Effector CD4-positive, alpha-beta T cell (primary cell): ENCODE measurements around the gene PTPRC.

Experiments used
- DNase-seq: peaks from one replicate; pipeline ENCODE4 v3.0.0-alpha.2; 2020

PTPRC gene

DNA sequence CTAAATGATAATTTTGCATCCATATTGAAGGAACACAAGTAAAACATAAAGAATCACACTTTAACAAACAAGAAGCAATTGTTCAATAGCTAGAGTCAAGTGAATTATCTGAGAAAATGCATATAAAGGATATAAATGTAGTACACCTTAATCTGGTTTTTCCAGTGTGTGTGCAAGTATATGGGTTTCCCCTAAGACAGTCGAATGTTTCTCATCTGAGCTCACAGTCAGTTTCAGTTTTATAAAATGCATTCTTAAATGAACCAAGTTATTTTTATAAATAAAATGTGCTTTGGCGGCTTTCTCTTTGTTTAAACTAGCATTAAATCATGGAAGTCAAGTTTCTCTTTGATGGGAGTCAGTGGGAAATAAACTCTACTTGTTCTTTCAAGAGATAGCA lies 125.9 kb downstream of the PTPRC start:
- no peak for DNase-seq

DNA sequence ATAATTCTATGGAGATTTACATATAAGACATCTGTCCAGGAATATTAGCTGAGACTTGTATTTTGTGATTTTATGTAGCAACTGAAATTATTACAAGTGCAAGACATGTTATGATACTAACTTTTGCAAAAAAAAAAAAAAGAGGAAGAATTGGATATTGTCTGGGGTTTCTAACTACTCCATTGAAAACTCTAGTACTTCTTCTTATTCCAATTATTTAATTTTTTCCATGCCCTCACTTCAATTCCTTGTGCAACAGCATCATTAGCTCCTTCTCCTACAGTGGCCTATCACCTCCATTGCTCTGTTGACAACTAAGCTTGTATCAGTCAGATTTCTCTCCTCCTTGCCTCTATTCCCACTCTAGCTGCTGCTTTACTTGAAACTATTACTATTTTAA lies 126.6 kb downstream of the PTPRC start:
- DNase-seq: no peak

DNA sequence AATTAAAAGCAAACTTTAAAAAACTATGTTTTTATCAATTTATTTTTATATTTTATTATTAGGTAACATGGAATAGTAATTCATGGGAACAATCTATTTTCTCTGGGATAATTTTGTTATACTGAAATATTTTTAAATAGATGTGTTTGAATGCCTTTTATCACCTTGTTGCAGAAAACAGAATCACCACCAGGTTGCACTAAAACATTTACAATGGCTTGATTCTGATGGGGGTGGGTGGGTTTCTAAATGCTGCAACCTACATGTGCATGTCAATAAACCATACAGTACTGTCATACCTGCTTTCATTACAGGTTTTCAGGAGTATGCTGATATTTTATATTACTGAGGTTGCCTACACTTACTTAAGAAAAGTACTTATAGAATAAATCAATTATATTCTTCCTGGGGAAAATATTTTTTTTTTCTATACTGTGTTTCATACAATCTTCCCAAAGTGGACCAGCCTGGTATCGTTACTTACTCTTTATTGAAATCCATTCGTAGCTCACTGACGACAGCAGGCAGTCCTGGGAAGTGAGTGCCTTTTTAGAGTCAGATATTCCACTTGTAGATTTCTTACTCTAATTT lies 132.8 kb downstream of the PTPRC start:
- no peak for DNase-seq

DNA sequence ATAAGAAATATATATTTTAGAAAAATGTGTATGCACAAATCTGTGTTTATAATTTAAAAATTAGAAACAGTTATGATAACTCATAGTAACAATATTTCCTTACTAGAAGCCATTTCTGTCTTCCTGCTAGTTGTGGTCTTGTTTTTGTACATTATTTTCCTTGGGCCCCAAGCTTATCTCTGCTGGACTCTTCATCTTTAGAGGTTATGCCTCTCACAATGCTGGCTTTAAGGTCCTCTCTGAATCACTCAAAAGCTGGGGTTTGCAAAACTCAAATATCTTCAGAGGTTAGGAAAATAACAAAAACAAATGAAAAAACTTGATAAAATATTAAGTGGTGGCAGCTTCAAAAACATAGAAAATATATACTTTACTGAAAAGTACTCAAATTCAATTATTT lies 133.8 kb downstream of the PTPRC start:
- no peak for DNase-seq

DNA sequence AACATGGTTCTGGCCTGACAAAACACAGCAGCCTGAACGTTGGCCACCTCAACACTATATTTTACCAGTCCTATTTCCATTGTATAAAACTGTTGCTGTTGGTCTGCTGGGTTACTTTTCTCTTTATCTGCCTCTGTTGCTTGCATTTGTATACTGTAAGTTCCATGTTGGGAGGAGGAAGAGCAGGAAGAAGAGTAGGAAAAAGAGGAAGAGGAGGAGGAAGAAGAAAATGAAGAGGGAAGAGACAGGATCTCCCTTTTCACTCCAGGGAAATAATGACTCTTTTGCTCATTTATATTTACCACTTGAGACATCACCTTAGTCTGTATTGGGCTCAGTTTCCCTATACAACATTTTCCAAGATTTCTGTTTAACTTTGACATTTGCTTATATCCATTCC lies 134.2 kb downstream of the PTPRC start:
- DNase-seq: no peak

DNA sequence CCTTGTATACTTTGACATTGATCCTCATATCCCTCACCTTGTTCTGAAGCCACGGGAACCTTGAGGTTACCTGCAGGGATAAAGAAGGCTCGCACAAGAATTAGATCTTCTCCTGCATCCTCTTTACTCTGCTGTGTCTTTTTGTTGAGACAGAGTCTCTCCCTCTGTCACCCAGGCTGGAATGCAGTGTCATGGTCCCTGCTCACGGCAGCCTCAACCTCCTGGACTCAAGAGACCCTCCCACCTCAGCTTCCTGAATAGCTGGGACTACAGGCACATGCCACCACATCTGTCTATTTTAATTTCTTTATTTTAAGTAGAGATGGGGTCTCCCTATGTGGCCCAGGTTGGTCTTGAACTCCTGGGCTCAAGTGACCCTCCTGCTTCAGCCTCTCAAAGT lies 134.7 kb downstream of the PTPRC start:
- DNase-seq: no peak

DNA sequence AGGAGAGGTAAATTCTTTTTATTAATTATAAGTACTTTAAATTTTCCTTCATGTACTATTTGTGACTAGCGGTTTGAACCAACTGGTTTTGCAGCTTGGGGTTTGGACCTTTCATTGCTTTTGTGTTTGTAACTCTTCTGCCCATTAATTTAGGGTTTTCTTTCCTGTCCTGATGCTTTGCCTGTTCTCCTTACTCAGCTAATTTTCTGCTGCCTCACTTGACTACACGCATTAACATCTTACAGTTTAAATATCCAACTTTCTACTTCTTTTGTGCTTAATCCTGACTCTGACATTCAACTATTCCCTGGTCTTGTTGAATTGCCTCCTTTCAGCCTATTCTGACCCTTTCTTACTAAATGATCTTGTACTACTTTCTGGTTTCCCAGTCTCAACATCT lies 135.6 kb downstream of the PTPRC start:
- no peak for DNase-seq

DNA sequence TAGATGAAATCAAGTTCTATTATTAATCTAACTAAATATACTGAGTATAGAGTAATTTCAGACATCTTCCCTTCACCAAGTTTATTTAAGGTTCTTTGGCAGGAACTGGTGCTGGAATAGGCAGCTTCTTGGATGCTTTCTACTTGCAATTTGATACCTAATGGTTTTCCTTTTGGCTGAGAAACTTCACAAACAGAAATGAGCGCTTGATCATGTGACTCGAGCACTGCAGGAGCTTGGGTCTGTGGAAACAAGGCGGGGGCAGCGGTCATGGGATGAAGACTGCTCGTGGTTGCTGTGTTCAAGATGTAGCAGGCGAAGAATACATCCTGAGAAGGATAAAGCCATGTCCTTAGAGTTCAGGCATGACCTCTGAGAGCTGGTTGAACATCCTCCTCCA lies 136.8 kb downstream of the PTPRC start:
- DNase-seq: no peak

DNA sequence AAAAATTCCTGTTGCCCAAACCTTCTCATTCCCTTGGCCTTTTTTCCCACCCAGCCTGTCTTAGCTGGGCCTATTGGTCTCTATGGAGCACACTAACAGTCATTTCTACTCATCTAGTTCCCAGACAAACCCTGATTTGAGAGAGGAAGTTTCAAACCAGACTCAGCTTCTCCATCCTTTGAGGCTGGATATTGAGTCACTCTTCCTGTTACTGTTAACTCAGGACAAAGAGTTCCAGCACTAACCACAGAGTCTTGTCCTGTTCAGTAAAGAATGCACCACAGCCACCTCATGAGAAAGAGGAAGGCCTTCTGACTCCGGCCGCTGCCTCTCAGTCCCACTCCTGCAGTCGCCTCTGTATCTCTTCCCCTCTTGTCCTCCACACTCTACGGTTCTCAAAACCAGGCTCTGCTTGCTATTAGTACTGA lies 137.8 kb downstream of the PTPRC start:
- DNase-seq: no peak

DNA sequence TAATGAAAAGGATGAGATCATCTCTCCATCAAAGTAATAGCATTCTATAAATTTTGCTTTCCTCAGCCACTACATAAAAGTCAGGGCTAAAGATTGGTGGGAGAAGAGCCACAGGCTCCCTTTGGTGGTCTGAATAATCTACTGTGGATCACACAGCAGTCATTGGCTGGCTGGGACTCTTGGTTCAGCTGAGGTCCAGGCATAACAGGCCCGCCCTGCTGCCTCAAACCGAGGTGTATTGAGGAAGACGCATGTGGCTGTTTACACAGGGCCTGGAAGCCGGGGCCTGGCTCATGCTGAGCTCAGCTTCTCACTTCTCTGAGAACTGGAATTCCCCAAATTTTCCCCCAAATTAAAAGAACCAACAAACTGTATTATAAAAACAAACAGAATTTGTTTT lies 139.2 kb downstream of the PTPRC start:
- no peak for DNase-seq

DNA sequence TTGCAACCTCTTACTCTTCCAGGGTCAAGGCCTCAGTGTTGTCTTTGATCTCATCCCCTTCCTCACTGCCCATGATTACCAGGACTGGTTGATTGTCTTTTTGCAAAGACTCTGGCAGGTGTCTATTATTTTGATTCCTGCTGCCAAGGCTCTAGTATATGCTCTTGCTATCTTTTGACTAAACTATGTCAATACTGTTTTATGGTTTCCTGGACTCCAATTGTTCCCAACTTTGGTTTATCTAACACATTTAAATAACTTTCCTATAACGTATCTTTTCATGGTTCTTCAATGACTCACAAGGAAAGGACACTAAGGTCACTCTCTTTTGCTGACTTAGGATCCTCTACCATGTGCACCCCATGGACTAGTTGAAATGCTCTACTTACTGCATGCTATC lies 141.5 kb downstream of the PTPRC start:
- DNase-seq: no peak

DNA sequence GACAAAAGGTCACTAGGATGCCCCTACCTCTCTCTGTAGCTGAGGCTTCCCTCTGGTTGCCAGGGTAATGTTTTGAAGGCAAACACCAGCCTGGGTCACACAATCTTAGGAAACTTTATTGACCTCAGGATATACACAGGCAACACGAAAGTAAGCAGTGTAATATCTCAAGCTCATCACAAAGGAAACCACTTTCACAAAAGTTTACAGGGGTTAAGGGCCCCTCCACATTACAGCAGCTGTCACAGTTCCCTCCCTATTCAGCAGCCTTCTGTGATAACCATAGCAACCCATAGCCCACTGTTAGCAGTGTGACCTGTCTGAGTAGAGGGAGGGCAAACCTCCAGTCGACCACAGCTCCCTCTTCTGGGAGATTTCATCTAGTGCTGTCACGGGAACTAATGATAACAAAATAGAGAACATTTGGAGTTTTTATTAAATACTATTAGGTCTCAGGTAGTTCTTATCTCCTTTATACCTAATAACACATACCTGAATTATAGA lies 149.8 kb downstream of the PTPRC start:
- DNase-seq: no peak

DNA sequence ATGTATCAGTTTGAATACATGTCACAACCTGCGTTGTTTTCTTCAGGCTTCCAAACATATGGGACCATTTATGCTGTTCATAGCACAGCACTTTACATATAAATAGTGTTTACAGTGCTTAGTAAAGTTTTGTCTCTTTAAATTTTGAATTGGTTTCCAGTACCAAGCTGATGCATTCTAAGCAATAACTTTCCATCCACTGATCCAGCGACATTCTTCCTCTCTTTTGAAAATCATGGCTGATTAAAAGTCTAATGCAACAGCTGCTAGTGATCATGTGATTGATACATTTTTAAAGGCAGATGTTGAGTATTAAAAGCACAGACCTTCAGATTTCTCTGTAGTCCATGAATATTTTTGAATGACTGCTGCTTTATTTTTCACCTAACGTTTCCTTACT lies 154.9 kb downstream of the PTPRC start:
- no peak for DNase-seq

DNA sequence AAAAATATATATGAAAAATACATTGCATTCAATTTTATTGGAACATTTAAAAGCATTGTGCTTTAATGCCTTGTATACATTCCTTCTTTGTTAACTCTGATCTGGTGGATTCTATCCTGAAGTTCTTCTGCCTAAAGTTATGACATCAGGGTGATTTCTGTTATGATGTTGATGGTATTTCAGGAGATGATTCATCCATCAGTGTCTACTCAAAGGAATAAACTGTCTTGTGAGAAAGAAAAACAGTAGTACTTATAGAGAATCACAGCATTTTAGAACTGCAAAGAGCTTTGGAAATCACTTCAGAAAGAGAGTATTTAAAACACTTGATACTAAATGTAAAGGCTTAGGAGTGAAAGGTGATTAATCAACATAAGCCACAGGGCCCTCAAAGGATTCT lies 155.7 kb downstream of the PTPRC start:
- no peak for DNase-seq

DNA sequence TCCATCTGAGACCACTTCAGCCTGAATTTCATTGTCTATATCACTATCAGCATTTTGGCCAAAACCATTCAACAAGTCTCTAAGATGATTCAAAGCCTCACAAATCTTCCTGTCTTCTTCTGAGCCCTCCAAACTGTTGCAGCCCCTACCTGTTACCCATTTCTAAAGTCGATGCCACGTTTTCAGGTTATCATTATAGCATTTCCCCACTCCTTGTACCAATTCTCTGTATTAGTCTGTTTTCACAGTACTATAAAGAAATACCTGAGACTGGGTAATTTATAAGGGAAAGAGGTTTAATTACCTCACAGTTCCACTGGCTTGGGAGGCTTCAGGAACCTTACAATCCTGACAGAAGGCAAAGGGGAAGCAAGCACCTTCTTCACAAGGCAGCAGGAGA lies 158.8 kb downstream of the PTPRC start:
- DNase-seq: no peak

DNA sequence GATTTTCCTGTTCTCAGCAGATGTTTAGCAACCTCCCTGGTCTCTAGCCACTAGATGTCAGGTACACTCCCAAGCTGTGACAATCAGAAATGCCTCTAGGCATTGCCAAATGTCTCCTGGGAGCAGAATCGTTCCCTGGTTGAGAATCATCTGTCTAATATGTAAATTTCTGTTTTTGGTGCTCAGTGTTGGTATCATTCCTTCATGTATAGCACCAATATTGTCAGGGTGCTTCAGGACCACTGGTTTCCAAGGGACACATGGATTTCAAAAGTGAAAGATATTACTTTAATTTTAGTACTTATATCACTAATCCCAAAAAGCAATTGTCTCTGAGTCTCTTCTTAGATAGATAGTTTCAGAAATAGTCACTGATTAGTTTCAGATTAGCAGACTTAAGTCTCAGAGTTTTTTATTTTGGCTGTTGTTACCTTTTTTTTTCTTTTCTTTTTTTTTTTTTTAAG lies 160.1 kb downstream of the PTPRC start:
- DNase-seq: no peak

DNA sequence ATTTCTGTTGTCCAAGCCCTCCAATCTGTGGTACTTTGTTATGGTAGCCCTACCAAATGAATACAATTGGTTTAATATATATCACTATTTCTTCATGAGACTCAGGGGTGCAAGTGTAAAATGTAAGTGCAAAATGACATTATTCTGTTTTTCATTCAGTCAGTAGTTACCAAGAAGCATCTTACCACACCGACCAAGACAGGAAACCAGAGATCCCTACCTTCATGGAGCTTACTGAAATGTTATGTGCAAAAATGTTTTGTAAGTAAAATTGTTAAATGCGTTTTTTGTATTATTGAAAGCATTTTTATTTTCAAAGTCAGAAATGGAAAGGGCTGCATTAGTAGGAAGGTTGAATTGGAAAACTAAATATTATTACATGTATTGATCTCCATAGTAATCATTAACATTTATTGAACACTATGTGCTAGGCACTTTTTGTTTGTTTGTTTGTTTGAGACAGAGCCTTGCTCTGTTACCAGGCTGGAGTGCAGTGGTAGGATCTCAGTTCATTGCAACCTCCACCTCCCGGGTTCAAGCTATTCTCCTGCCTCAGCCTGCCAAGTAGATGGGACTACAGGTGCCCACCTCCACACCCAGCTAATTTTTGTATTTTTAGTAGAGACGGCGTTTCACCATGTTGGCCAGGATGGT lies 166.8 kb downstream of the PTPRC start:
- no peak for DNase-seq

DNA sequence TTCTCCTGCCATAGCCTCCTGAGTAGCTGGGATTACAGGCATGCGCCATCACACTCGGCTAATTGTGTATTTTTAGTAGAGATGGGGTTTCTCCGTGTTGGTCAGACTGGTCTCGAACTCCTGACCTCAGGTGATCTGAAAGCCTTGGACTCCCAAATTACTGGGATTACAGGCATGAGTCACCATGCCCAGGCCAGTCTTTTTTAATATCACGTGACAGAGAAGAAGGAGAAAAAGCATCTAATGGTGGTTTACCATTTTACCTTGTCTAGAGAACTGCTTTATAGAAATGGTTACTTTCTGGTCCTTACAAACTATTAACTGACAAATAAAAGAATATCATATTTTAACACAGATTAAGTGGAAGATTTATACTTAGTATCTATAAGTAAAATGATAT lies 168.0 kb downstream of the PTPRC start:
- no peak for DNase-seq
